GM18907 (cell line): Measurements from ENCODE around the gene DRAP1.

Experiments used
- ATAC-seq: cut with Tn5 transposase; IDR thresholded peaks from one replicate; pipeline ENCODE4 v1.9.1; 2021; ENCODE audit warnings: mild to moderate bottlenecking, moderate library complexity; ENCODE audit not compliant: unreplicated experiment

DRAP1 gene

GRCh38 chr11:65919141-65919572 is at the start of gene DRAP1:
TSS of gene DRAP1 (plus strand) at chr11:65919426. CDS start at chr11:65919502, 76 bp downstream.
- peak; percentile 78 for ATAC-seq

- ATAC-seq = no peak
Measured at GRCh38 chr11:65869643-65870306, 49.5 kb upstream of the DRAP1 start.

- no peak for ATAC-seq
Measured at GRCh38 chr11:65870307-65870658, 48.9 kb upstream of the DRAP1 start.

DNA sequence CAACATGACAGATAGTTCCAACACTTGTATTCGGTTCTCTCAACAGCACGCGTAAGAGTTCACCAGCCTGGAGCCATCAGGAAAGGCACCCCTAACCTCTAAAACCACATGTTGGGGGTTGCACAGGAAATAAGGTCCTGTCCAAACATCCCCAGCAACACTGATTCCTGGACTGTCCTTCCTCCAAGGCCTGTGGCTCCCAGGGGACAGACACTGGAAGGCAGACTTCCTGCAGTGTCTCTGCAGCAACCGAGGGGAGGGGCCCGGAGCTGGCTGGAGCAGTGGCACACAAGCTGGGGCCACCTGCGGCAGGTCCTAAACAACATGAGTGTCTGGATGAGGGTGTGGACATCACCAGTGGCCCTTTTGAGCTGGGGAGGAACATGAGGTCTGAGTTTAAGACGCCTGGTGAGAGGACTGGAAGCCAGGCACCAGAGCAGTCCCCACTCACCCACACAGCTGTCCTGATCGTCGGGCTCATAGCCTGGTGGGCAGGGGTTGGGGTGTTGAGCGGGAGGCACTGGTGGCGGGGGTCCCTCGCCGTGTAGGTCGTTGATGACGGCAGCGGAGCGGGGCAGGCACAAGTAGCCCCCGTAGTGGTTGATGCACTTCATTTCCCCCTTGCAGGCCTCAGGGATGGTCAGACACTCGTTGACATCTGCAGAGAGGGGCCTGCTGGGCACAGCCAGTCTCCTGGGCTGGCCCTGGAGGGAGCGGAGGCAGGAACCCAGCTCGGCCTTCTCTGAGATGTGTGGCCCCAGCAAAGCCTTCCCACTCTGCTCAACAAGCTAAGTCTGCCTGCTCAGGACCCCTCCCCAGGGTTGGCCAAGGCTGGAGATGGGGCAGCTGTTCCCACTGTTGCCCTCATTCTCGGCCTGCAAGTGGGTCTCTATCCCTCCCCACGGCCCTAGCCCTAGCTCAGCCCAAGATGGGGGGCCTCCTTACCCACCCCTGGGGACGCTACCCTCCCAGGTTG is 48.2 kb upstream of the DRAP1 start:
- no peak for ATAC-seq

DNA sequence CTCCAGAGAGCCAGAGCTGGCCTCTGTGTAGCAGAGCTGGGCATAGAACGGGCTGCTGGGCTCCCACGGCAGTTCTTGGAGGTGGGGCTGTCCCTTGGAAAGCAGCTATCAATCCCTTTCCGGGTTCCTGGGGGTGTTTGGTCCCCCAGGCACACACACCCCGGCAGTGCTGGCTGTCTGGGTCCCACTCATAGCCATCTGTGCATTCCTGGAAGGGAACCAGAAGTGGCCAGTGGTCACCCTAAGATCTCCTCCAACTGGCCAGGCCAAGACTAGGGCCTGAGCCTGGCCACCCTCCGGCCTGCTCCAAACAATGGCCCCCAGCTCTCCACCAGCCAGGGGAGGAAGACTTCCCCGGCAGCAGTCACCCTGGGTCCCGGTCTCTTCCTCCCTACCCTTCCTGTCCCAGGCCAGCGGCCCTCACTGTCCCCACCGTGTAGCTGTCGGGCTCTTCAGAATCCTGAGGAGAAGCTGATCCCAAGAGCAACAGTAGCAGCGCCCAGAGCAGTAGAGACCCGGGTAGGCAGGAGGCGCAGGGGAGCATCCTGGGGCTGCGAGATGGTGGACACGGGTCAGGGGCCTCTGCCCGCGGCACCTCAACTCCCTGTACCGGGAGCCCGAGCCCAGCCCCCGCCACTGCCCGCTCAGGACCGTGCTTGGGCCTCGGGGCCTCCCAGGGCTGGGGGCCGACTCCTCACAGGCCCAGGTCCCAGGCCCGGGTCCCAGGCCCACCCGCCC is 47.2 kb upstream of the DRAP1 start:
- no peak for ATAC-seq

DNA sequence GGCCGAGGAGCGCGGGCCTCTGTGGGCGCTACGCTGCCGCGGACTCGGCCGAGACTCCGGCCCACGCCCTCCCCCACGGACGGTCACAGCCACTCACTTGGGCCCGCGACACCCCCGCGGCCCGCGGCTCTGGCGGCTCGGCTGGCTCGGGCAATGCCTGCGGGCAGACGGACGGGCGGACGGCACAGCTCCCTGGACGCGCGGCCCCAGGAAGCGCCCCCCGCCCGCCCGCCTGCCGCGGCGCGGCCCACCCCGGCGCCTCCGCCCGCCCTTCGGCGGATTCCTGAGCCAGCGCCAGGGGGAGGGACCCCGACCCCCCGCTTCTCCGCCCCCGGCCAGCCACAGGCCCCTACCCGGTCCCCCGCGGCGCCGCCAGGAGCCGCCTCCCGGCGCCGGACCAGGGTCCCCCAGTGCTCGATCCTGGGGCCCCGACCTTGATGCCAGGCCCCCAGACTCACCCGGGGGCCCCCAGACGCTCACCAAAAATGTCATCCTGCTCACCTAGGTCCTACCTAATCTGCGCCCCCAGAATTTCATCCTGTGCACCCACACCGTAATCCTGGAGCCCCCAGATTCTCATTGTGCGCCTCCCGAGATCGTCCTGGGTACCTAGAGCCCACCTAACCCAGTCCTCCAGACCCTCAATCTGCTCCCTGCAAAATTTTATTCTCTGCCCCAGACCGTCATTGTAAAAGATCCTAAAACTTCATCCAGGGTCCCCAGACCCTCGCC is 46.5 kb upstream of the DRAP1 start, which contains the start of gene EFEMP2:
Gene EFEMP2, minus strand, starts transcription at position 215 of the 732 bp plus-strand sequence. CDS start 446 bp downstream, outside the sequence.
- ATAC-seq = no peak

DNA sequence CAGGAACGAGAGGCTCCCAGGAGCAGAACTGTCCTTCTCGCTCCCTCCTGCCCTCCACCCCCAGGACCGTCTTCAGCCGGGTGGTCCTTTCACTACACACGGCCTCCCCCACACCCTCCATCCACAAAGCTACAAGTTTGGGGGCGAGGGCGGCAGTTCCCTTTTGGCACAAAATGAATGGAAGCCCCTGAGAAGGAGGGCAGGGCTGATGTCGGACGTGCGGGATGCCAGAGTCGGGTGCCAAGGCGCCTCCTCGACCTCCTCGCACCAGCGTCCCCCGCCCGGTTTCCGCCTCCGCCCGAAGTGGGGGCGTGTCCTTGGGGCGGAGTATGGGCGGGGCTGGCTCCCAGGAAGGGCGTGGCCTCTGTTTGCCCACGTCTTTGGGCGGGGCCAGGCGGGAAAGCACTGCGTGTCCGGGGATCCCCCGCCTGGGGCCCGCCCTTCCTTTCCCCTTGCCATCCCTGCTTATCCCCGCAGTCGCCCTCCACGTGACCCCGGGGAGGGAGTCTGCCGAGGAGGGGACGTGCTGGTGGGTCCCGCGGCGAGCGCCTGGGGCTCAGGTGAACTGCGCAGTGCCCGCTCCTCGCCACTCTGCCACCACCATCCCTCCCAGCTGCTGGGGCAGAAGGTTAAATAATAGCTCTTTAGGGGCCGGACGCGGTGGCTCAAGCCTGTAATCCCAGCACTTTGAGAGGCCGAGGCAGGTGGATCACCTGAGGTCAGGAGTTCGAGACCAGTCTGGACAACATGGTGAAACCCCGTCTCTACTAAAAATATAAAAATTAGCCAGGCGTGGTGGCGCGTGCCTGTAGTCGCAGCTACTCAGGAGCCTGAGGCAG is 45.7 kb upstream of the DRAP1 start:
- peak; percentile 61 for ATAC-seq

DNA sequence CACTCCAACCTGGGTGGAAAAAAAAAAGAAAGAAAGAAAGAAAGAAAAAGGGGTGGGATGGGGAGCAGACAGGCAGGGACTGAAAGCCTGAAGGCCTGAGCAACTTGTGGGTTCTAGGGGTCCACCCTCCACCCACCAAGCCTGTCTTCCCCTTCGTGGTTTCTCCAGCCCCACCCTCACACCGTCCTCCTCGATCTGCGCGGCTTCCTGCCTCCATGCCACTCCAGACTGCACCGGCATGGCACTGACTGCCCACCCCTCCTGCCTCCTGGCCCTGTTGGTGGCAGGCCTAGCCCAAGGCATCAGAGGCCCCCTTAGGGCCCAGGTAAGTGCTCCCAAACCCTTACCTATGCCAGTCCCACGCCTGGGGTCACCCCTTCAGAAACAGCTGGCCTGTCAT is 39.6 kb upstream of the DRAP1 start, which contains the start of gene CTSW:
Gene CTSW, plus strand, starts transcription at position 221 of the 400 bp plus-strand sequence. Its CDS starts 18 bp downstream, at position 239.
- no peak for ATAC-seq

DNA sequence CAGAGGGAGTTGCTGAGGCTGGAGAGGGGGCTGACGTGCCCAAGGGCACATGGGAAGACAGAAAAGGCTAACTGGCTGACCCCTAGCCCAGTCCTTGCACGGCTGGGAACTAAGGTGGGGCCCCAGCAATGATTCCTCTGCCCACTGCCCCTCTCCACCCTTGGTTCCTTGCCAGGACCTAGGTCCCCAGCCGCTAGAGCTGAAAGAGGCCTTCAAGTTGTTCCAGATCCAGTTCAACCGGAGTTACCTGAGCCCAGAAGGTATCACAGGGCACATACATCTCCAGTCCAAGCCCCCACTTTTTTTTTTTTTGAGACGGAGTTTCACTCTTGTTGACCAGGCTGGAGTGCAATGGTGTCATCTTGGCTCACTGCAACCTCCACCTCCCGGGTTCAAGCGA is 39.2 kb upstream of the DRAP1 start:
- no peak for ATAC-seq

DNA sequence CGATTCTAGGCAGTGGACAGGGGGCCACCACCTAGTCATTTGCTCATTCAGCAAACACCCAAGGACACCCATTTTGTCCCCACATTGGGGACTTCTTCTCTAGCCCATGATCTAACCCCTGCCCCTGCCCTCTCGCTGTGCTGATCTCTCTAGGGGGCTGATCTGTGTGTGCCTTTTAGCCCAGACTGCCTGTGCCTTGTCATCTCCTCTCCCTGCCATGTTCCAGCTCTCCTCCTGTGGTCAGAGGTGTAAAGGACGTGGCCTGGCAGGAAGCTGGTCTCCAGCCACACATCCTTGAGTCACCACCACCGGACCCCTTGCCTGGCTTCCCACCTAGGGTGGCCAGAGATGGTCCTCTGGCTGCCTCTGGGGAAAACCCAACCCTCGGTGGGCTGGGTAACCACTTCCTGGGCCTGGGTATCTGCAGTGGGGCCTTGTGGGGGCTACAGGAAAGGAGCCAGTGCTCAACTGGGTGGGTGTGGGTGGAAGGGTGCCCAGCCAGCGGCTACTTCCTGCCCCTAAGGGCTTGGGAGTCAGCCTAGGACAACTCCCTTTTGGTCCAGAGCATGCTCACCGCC is 38.3 kb upstream of the DRAP1 start:
- no peak for ATAC-seq

GRCh38 chr11:65882120-65883057 is 36.8 kb upstream of the DRAP1 start:
- ATAC-seq = no peak

DNA sequence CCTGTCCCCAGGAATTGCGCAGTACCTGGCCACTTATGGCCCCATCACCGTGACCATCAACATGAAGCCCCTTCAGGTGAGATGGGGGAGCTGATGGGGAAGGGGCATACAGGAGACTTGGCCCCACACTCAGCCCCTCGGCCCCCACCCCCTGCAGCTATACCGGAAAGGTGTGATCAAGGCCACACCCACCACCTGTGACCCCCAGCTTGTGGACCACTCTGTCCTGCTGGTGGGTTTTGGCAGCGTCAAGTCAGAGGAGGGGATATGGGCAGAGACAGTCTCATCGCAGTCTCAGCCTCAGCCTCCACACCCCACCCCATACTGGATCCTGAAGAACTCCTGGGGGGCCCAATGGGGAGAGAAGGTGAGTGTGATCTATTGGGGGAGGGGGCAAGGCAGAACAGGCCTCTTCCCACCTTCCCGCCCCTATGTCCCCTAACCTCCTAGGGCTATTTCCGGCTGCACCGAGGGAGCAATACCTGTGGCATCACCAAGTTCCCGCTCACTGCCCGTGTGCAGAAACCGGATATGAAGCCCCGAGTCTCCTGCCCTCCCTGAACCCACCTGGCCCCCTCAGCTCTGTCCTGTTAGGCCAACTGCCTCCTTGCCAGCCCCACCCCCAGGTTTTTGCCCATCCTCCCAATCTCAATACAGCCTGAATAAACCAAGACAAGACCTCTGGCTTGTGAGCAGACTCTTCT is 36.0 kb upstream of the DRAP1 start:
- ATAC-seq = no peak

- ATAC-seq = no peak
Measured at GRCh38 chr11:65883786-65884715, 35.2 kb upstream of the DRAP1 start.

DNA sequence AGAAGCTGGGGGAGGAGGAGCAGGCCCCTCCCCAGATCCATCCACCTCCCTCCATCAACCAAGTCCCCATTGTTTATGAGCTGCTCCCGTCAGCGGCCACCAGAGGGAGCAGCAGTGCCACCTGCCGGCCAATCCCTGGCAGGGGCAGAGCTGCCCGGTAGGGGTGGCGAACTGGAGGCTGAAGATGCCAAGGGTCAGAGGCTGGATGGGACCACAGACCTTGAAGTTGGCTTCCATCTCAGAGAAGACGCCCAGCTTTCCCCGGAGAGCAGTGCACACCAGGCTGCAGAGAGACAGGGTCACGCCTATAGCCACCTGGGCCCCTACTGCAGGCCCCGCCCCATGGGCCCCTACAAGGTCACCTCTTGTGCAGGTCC is 34.5 kb upstream of the DRAP1 start:
- ATAC-seq = no peak

- ATAC-seq = no peak
Measured at GRCh38 chr11:65885231-65885630, 34.0 kb upstream of the DRAP1 start.

- no peak for ATAC-seq
Measured at GRCh38 chr11:65885808-65886536, 33.3 kb upstream of the DRAP1 start.
